Measurements from ENCODE around the gene FAM200A. TPM values are rescaled to one million over a fixed set of nuclear protein-coding genes. Genes with fewer than 3 reads are reported as not detected.

FAM200A gene
- total RNA-seq, 4 donors from 2014 or later: 2.8 to 5.8 (median 3.3) TPM

GRCh38 chr7:99543081-99543671 lies 8.7 kb downstream of the FAM200A start:
- DNase-seq (ENCODE audit: low spot score) (no peak), ATAC-seq (ENCODE audit: low FRiP score) (no peak)
- no peak for TF ChIP-seq CTCF (IDR thresholded peaks at IDR 0.05)

GRCh38 chr7:99541212-99541611 lies 10.7 kb downstream of the FAM200A start:
- no peak for TF ChIP-seq CTCF (IDR thresholded peaks at IDR 0.05)
- no peak for ATAC-seq (ENCODE audit: low FRiP score)
- DNase-seq (ENCODE audit: low spot score): no peak

GRCh38 chr7:99540542-99540941 lies 11.4 kb downstream of the FAM200A start:
- no peak for TF ChIP-seq CTCF (IDR thresholded peaks at IDR 0.05)
- ATAC-seq (ENCODE audit: low FRiP score): no peak

GRCh38 chr7:99539213-99539811 lies 12.6 kb downstream of the FAM200A start:
- ATAC-seq (ENCODE audit: low FRiP score) (no peak), DNase-seq (ENCODE audit: low spot score) (no peak)
- TF ChIP-seq CTCF (IDR thresholded peaks at IDR 0.05): no peak

More at GRCh38 chr7:99540542-99540941, 11.4 kb downstream of the FAM200A start:
- DNase-seq (ENCODE audit: low spot score): no peak

GRCh38 chr7:99535667-99536066 lies 16.2 kb downstream of the FAM200A start:
- no peak for DNase-seq (ENCODE audit: low spot score)
- no peak for TF ChIP-seq CTCF (IDR thresholded peaks at IDR 0.05)
- ATAC-seq (ENCODE audit: low FRiP score): no peak

GRCh38 chr7:99531354-99531765 lies 20.6 kb downstream of the FAM200A start:
- no peak for TF ChIP-seq CTCF (IDR thresholded peaks at IDR 0.05)
- ATAC-seq (ENCODE audit: low FRiP score) (no peak), DNase-seq (ENCODE audit: low spot score) (no peak)

Measured in omental fat pad (tissue), 4 donors.